ENCODE measurements around the gene DLX2.

DNA sequence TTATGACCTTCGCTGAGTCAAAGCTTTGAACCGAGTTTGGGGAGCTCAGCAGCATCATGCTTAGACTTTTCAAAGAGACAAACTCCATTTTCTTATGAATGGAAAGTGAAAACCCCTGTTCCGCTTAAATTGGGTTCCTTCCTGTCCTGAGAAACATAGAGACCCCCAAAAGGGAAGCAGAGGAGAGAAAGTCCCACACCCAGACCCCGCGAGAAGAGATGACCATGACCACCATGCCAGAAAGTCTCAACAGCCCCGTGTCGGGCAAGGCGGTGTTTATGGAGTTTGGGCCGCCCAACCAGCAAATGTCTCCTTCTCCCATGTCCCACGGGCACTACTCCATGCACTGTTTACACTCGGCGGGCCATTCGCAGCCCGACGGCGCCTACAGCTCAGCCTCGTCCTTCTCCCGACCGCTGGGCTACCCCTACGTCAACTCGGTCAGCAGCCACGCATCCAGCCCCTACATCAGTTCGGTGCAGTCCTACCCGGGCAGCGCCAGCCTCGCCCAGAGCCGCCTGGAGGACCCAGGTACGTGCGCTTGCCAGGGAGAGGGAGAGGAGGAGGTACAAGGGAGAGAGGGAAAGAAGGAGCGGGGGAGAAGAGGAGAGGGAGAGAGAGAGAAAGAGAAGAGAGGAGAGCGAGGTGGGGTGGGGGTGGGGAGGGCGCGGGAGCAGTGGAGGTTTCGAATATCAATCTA, 17.1 kb downstream of the DLX2 start, which contains the start of gene DLX1:
- TF ChIP-seq POLR2A (IDR thresholded peaks at IDR 0.05), result no peak
- TF ChIP-seq, protein P1, sequence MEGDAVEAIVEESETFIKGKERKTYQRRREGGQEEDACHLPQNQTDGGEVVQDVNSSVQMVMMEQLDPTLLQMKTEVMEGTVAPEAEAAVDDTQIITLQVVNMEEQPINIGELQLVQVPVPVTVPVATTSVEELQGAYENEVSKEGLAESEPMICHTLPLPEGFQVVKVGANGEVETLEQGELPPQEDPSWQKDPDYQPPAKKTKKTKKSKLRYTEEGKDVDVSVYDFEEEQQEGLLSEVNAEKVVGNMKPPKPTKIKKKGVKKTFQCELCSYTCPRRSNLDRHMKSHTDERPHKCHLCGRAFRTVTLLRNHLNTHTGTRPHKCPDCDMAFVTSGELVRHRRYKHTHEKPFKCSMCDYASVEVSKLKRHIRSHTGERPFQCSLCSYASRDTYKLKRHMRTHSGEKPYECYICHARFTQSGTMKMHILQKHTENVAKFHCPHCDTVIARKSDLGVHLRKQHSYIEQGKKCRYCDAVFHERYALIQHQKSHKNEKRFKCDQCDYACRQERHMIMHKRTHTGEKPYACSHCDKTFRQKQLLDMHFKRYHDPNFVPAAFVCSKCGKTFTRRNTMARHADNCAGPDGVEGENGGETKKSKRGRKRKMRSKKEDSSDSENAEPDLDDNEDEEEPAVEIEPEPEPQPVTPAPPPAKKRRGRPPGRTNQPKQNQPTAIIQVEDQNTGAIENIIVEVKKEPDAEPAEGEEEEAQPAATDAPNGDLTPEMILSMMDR (IDR thresholded peaks at IDR 0.05), result no peak
